ENCODE results near the gene DNAH2. TPM values are rescaled to one million over a fixed set of nuclear protein-coding genes. Genes with fewer than 3 reads are reported as not detected.

The DNAH2 gene
- total and polyA plus RNA-seq, 9 of the 15 experiments (the other 6 are each of a cell fraction or from before 2014, with no cell fraction given) = 0.03 TPM; not detected in 8

DNA sequence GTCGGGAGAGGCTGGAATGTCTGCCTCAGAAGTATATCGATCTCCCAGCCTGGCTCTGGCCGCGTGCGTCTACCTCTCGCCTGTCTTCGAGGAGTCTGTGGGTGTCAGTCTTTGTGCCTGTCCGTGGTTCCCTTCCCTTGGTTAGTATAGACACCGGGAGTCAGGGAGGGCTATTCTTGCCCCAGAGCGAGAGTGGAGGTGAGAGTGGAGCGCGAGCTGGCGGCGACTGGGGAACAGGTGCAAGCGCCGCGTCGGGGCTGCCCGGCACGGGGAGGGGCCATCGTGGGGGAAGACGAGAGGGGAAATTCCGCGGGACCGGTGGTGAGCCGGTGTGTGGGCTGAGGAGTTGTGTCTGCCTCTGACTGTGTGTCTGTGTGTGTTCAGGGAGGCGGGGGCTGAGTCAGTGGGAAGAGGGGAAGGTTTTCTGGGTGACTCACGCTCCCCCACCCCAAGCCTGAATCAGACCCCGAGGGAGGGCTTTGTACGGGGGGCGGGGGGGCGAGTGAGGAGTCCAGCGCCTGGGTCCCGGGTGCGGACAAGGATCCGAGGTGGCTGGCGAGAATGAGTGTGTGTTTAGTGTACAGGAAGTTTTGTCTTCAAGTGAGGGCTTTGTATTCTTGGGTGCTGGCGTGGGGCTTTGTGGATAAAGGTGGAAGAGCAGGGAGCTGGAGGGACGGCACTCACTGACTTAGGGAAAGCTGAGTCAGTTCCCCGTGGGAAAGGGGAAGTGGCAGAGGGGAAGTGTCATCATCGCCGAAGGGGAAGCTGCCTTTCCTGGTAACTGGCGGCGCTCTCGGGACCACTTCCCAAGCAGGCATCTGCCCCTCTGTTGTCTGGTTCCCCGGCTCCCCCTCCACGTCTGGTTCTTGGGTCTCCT lies 125.1 kb downstream of the DNAH2 start (continued):
- TF ChIP-seq, protein P1, sequence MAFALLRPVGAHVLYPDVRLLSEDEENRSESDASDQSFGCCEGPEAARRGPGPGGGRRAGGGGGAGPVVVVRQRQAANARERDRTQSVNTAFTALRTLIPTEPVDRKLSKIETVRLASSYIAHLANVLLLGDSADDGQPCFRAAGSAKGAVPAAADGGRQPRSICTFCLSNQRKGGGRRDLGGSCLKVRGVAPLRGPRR (CRISPR knock-in tag; IDR thresholded peaks at IDR 0.05) = no peak
- peak; percentile 84 for TF ChIP-seq SMARCE1 (IDR thresholded peaks at IDR 0.05)
- TF ChIP-seq KAT8 (IDR thresholded peaks at IDR 0.05; ENCODE audit: low read depth) = no peak
- TF ChIP-seq, protein P2, sequence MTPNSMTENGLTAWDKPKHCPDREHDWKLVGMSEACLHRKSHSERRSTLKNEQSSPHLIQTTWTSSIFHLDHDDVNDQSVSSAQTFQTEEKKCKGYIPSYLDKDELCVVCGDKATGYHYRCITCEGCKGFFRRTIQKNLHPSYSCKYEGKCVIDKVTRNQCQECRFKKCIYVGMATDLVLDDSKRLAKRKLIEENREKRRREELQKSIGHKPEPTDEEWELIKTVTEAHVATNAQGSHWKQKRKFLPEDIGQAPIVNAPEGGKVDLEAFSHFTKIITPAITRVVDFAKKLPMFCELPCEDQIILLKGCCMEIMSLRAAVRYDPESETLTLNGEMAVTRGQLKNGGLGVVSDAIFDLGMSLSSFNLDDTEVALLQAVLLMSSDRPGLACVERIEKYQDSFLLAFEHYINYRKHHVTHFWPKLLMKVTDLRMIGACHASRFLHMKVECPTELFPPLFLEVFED (CRISPR knock-in tag; conservative IDR thresholded peaks at IDR 0.05) = no peak
- TF ChIP-seq ZNF384 (IDR thresholded peaks at IDR 0.05; ENCODE audit: low read depth, low read length) = no peak
- TF ChIP-seq ELF4 (CRISPR knock-in tag; IDR thresholded peaks at IDR 0.05) = 0 out of 2 replicates have a peak, but pooled peaks have one; percentile 4
- no peak for TF ChIP-seq ZNF695 (CRISPR knock-in tag; IDR thresholded peaks at IDR 0.05)
- no peak for TF ChIP-seq KLF10 (CRISPR knock-in tag; IDR thresholded peaks at IDR 0.05)
- no peak for TF ChIP-seq TCFL5 (CRISPR knock-in tag; conservative IDR thresholded peaks at IDR 0.05)
- TF ChIP-seq JUNB (CRISPR knock-in tag; conservative IDR thresholded peaks at IDR 0.05) = no peak
- peak; percentile 28; the same call in 1 of the 2 replicates for TF ChIP-seq PHF8 (IDR thresholded peaks at IDR 0.05; ENCODE audit: borderline replicate concordance, low read length)
- peak; percentile 26 for TF ChIP-seq POLR2B (IDR thresholded peaks at IDR 0.05; ENCODE audit: low read depth, partially characterized antibody)
- no peak for TF ChIP-seq ZNF431 (CRISPR knock-in tag; IDR thresholded peaks at IDR 0.05)
- TF ChIP-seq, protein P3, sequence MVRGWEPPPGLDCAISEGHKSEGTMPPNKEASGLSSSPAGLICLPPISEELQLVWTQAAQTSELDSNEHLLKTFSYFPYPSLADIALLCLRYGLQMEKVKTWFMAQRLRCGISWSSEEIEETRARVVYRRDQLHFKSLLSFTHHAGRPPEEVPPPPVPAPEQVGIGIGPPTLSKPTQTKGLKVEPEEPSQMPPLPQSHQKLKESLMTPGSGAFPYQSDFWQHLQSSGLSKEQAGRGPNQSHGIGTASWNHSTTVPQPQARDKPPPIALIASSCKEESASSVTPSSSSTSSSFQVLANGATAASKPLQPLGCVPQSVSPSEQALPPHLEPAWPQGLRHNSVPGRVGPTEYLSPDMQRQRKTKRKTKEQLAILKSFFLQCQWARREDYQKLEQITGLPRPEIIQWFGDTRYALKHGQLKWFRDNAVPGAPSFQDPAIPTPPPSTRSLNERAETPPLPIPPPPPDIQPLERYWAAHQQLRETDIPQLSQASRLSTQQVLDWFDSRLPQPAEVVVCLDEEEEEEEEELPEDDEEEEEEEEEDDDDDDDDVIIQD (CRISPR knock-in tag; IDR thresholded peaks at IDR 0.05) = no peak
- TF ChIP-seq RUNX1 (IDR thresholded peaks at IDR 0.05; ENCODE audit: low read depth) = no peak
- no peak for TF ChIP-seq SIX5 (IDR thresholded peaks at IDR 0.05; ENCODE audit: borderline replicate concordance in 1 of 2, insufficient read depth in 1 of 2, low read depth in 1 of 2, low read length in 2 of 2)
- TF ChIP-seq, protein P4, sequence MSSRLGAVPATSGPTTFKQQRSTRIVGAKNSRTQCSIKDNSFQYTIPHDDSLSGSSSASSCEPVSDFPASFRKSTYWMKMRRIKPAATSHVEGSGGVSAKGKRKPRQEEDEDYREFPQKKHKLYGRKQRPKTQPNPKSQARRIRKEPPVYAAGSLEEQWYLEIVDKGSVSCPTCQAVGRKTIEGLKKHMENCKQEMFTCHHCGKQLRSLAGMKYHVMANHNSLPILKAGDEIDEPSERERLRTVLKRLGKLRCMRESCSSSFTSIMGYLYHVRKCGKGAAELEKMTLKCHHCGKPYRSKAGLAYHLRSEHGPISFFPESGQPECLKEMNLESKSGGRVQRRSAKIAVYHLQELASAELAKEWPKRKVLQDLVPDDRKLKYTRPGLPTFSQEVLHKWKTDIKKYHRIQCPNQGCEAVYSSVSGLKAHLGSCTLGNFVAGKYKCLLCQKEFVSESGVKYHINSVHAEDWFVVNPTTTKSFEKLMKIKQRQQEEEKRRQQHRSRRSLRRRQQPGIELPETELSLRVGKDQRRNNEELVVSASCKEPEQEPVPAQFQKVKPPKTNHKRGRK (tag; IDR thresholded peaks at IDR 0.05) = no peak
- no peak for TF ChIP-seq STAG1 (CRISPR knock-in tag; IDR thresholded peaks at IDR 0.05; ENCODE audit: borderline replicate concordance)
- TF ChIP-seq, protein P5, sequence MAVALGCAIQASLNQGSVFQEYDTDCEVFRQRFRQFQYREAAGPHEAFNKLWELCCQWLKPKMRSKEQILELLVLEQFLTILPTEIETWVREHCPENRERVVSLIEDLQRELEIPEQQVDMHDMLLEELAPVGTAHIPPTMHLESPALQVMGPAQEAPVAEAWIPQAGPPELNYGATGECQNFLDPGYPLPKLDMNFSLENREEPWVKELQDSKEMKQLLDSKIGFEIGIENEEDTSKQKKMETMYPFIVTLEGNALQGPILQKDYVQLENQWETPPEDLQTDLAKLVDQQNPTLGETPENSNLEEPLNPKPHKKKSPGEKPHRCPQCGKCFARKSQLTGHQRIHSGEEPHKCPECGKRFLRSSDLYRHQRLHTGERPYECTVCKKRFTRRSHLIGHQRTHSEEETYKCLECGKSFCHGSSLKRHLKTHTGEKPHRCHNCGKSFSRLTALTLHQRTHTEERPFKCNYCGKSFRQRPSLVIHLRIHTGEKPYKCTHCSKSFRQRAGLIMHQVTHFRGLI (CRISPR knock-in tag; IDR thresholded peaks at IDR 0.05) = no peak
- TF ChIP-seq NONO (IDR thresholded peaks at IDR 0.05; ENCODE audit: low read depth in 2 of 2, low read length in 1 of 2) = 0 out of 4 replicates have a peak, but pooled peaks of 1 of the 2 experiments have one; percentile 24
- TF ChIP-seq TRIM28 (IDR thresholded peaks at IDR 0.05) = no peak
- peak; percentile 17; the same call in 1 of the 2 replicates for TF ChIP-seq BHLHE40 (IDR thresholded peaks at IDR 0.05; ENCODE audit: low read length)

Measured in K562 (cell line).